Spleen (tissue), 11 donors: ENCODE results near the gene PLK5. TPM values are rescaled to one million over a fixed set of nuclear protein-coding genes. Genes with fewer than 3 reads are reported as not detected.
A peak's percentile ranks its signal among the peaks of the same experiment; 100 is the strongest.

ENCODE experiments used
- DNase-seq: peaks from one replicate; pipeline ENCODE4 v3.0.0-alpha.2; 2020
- H3K27ac ChIP-seq, 8 donors: fragments of 200-600 bp; sonication (generic) in 7 of 8; 1 replicate in 4 of 8; 2 replicates in 4 of 8; pipeline versions ENCODE4 v1.5.0 to v1.8.0; 2016 to 2021; ENCODE audit warnings: inconsistent platforms in 4 of 8, mild to moderate bottlenecking in 4 of 8, moderate library complexity in 1 of 8
- H3K27me3 ChIP-seq, 7 donors: fragments of 200-600 bp; sonication (generic) in 6 of 7; replicated peaks in 1 of 7; 1 replicate in 4 of 7; 2 replicates in 3 of 7; pipeline versions ENCODE4 v1.5.0 to v1.8.0; 2016 to 2021; ENCODE audit warnings: inconsistent platforms in 3 of 7, mild to moderate bottlenecking in 1 of 7
- H3K36me3 ChIP-seq, 6 donors: fragments of 200-600 bp; sonication (generic) in 5 of 6; 1 replicate in 4 of 6; 2 replicates in 2 of 6; pipeline versions ENCODE4 v1.5.0 to v1.8.0; 2016 to 2021; ENCODE audit warnings: inconsistent platforms in 2 of 6
- H3K4me1 ChIP-seq, 6 donors: fragments of 200-600 bp; sonication (generic) in 5 of 6; 1 replicate in 3 of 6; 2 replicates in 3 of 6; pipeline versions ENCODE4 v1.5.0 to v1.8.0; 2016 to 2021; ENCODE audit warnings: inconsistent platforms in 3 of 6
- H3K4me3 ChIP-seq, 8 donors: fragments of 200-600 bp; sonication (generic) in 7 of 8; 1 replicate in 4 of 8; 2 replicates in 4 of 8; pipeline versions ENCODE4 v1.5.0 to v1.8.0; 2016 to 2021; ENCODE audit warnings: inconsistent platforms in 4 of 8, mild to moderate bottlenecking in 4 of 8, moderate library complexity in 2 of 8
- H3K9me3 ChIP-seq, 8 donors: fragments of 200-600 bp; sonication (generic) in 7 of 8; 1 replicate in 4 of 8; 2 replicates in 4 of 8; pipeline versions ENCODE4 v1.5.0 to v1.8.0; 2016 to 2021; ENCODE audit warnings: inconsistent platforms in 4 of 8
- POLR2A ChIP-seq, 3 donors: fragments of 450-650 bp; IDR thresholded peaks; one replicate each; pipeline ENCODE4 v1.5.1; 2017; ENCODE audit warnings: antibody characterized with exemption in 3 of 3, mild to moderate bottlenecking in 1 of 3
- POLR2AphosphoS5 ChIP-seq, 3 donors: sonication (generic); formaldehyde crosslinking; IDR thresholded peaks; one replicate each; pipeline ENCODE4 v1.5.1; 2017; ENCODE audit warnings: antibody characterized with exemption in 3 of 3
- WGBS, 5 donors: extraction: QIAGEN DNeasy Blood & Tissue Kit in 3 of 5; methylation state at CpG; one replicate each; pipeline versions ENCODE4 v1.1.5 to v1.1.7; 2013 to 2018; 5-methylcytosine and 5-hydroxymethylcytosine counted together
- intact Hi-C: fragments of 100-400 bp; cut with DNase I; formaldehyde crosslinking; loops from one replicate; pipeline ENCODE4 v1.15.0; 2023; ENCODE audit warnings: low total_unique reads
- polyA plus RNA-seq, 3 donors: library from polyadenylated mRNA; stranded (reverse); fragments of 200-250 nt; gene quantifications; one replicate each; pipeline ENCODE4 v1.2.1, GENCODE V29; 2013
- total RNA-seq, 7 donors: library from RNA; depleted of rRNA in 3 of 7; stranded (reverse); fragments of >200 nt in 3 of 7; fragmentation: NEBNext Ultra II Directional in 4 of 7; extraction: Animal tissue kit (Norgen Biotek cat#: 25700) in 4 of 7; gene quantifications; one replicate each; pipeline versions ENCODE4 v1.1.0 to v1.2.1, GENCODE V29; 2016 to 2021
- TF ChIP-seq, protein P1 (sequence below), 11 experiments: fragments of 200-600 bp in 7 of 11; fragments of 450-650 bp in 4 of 11; sonication (generic) in 4 of 11; IDR thresholded peaks in 8 of 11; conservative IDR thresholded peaks in 3 of 11; 1 replicate in 7 of 11; 2 replicates in 4 of 11; pipeline versions ENCODE4 v1.4.0 to v1.8.0; 2016 to 2021; ENCODE audit warnings: antibody characterized with exemption in 11 of 11, inconsistent platforms in 4 of 11, mild to moderate bottlenecking in 1 of 11
- donor health status: healthy with polysubstance abuse.
- donor health status: DM: no; HTN: no; CAD: no; lungs with moderate emphysema.
- donor health status: DM: no; HTN: no; CAD: no.
- donor health status: Bipolar disorder and iron deficiency.
- donor health status: healthy.
- donor health status: DM: no; HTN: no; CAD: no.
- donor health status: DM: yes; HTN: yes; CAD: no.

The PLK5 gene
- total and polyA plus RNA-seq, 10 donors, result 0.04 to 0.06 (median 0.06) TPM; not detected in 7

DNA sequence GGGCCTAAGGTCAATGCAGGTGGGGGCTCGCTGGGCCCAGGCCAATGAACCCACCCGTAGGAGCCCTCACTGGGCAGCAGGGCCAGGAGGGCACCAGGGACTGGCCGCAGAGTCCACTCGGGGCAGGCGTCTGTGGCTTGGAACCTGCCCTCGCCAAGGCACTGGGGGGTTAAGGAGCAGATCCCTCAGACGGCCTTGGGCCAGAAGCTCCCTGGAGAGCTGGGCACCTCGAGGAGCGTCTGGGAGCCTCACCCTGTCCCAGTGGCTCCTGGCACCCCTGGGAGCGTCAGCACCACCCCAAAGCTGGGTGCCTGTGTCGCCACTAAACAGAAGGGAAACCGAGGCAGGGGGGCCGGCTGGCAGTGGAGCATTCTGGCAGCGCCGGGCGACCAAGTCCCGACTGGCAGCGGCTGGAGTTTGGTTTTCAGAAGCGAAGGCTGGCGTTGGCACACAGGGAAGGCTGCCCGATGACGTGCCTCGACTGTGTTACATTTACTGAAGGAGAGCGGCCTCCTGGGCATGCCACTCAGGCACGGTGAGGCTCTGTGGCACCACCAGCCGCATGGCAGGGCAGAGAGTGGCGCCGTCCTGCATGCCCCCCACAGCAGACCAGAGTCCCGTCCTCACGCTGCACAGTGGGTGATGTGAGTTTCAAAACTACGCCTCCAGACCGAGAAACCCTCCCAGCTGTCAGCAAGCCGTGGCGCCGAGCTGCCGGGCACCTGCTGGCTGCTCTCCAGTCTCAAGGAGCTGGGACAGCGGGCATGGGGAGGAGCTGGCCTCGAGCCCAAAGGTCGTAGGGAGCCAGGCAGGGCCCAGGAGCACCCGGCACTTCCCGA is 53.4 kb downstream of the PLK5 start:
- Histone ChIP-seq H3K27me3 (no peaks in the 10 kb centered on the region), H3K9me3 (no peaks in the 10 kb centered on the region), H3K4me1 (peaks cover 0 to 15% (median 8%) of the 10 kb centered on the region in 6 donors), H3K27ac (no peak overlapping the region), H3K4me3 (no peak overlapping the region), H3K36me3 (peaks cover 0 to 65% (median 54%) of the 10 kb centered on the region in 6 donors)
- no peak for DNase-seq
- intact Hi-C loops, result no loop called here
- TF ChIP-seq POLR2AphosphoS5 (IDR thresholded peaks at IDR 0.05), result peak in 1 of 3 donors; percentile 42
- TF ChIP-seq, protein P1, sequence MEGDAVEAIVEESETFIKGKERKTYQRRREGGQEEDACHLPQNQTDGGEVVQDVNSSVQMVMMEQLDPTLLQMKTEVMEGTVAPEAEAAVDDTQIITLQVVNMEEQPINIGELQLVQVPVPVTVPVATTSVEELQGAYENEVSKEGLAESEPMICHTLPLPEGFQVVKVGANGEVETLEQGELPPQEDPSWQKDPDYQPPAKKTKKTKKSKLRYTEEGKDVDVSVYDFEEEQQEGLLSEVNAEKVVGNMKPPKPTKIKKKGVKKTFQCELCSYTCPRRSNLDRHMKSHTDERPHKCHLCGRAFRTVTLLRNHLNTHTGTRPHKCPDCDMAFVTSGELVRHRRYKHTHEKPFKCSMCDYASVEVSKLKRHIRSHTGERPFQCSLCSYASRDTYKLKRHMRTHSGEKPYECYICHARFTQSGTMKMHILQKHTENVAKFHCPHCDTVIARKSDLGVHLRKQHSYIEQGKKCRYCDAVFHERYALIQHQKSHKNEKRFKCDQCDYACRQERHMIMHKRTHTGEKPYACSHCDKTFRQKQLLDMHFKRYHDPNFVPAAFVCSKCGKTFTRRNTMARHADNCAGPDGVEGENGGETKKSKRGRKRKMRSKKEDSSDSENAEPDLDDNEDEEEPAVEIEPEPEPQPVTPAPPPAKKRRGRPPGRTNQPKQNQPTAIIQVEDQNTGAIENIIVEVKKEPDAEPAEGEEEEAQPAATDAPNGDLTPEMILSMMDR (IDR thresholded peaks at IDR 0.05 in 8 of 11, conservative IDR thresholded peaks at IDR 0.05 in 3 of 11), result no peak
- WGBS, 5 donors, result 89 to 97% (median 90%) methylated on average over 28 to 41 of the region's 41 CpGs

- TF ChIP-seq POLR2A (IDR thresholded peaks at IDR 0.05) (no peak), POLR2AphosphoS5 (IDR thresholded peaks at IDR 0.05) (peak in 2 of 3 donors; percentile 27 to 36)
- no peak overlapping the region for H3K4me3 ChIP-seq
- no peaks in the 10 kb centered on the region for H3K27me3 ChIP-seq
- no peak overlapping the region for H3K27ac ChIP-seq
- DNase-seq, result no peak
- intact Hi-C loops, result no loop called here
- H3K4me1 ChIP-seq, result peaks cover 0 to 15% (median 8%) of the 10 kb centered on the region in 6 donors
- H3K36me3 ChIP-seq, result peaks cover 0 to 73% (median 62%) of the 10 kb centered on the region in 6 donors
- WGBS, 5 donors, result 89 to 95% (median 91%) methylated on average over 40 to 49 of the region's 49 CpGs
- H3K9me3 ChIP-seq, result no peaks in the 10 kb centered on the region
Measured at GRCh38 chr19:1577929-1578618, 54.2 kb downstream of the PLK5 start.

DNA sequence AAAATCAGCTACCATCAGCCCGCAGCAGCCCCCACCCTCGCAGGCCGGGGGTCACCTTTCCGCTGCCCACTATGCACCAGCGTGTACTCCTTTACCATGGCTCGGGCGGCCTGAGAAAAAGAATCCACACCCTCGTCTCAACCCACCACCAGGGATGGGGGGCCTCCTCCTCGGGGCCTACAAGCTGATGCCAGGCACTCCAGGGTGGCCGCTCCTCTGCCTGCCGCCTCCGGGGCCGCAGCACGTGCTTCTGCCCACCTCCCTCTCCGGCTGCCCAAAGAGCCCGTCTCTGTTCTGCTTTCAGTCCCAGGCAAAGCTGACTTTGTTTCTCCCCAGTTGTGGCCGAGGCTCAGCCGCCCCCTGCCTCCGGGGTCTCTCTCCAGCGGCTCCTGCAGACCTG is 55.3 kb downstream of the PLK5 start:
- peaks cover 0 to 84% (median 71%) of the 10 kb centered on the region in 6 donors for H3K36me3 ChIP-seq
- H3K27me3 ChIP-seq, result no peaks in the 10 kb centered on the region
- peaks cover 0 to 15% (median 8%) of the 10 kb centered on the region in 6 donors for H3K4me1 ChIP-seq
- no peaks in the 10 kb centered on the region for H3K9me3 ChIP-seq
- no peak overlapping the region for H3K4me3 ChIP-seq
- TF ChIP-seq POLR2A (IDR thresholded peaks at IDR 0.05) (no peak), POLR2AphosphoS5 (IDR thresholded peaks at IDR 0.05) (peak in 1 of 3 donors; percentile 25)
- no peak overlapping the region for H3K27ac ChIP-seq
- intact Hi-C loops, result no loop called here
- no peak for DNase-seq
- 93 to 98% (median 97%) methylated on average over 20 of the region's 20 CpGs for WGBS, 5 donors

- peaks cover 0 to 96% (median 79%) of the 10 kb centered on the region in 6 donors for H3K36me3 ChIP-seq
Measured at GRCh38 chr19:1580382-1580781, 56.5 kb downstream of the PLK5 start.

More at GRCh38 chr19:1580382-1580781, 56.5 kb downstream of the PLK5 start:
- no peak for DNase-seq
- no peaks in the 10 kb centered on the region for H3K27me3 ChIP-seq
- H3K4me3 ChIP-seq, result no peak overlapping the region
- peak; percentile 10 to 66 (median 61) for TF ChIP-seq POLR2AphosphoS5 (IDR thresholded peaks at IDR 0.05)
- TF ChIP-seq, protein P1 (IDR thresholded peaks at IDR 0.05 in 8 of 11, conservative IDR thresholded peaks at IDR 0.05 in 3 of 11), result no peak
- WGBS, 5 donors, result 78 to 87% (median 85%) methylated on average over 20 of the region's 20 CpGs
- H3K4me1 ChIP-seq, result peaks cover 0 to 15% (median 8%) of the 10 kb centered on the region in 6 donors
- intact Hi-C loops, result no loop called here
- H3K9me3 ChIP-seq, result no peaks in the 10 kb centered on the region
- peak overlapping the region in 5 of 8 donors; percentile 12 to 55 (median 40) for H3K27ac ChIP-seq
